HG02970 (cell line): Measurements from ENCODE around the gene MED4.

ENCODE experiments used
- ATAC-seq: cut with Tn5 transposase; IDR thresholded peaks from one replicate; pipeline ENCODE4 v1.9.1; 2021; ENCODE audit warnings: mild to moderate bottlenecking, moderate library complexity, moderate number of reproducible peaks; ENCODE audit not compliant: unreplicated experiment, low FRiP score

Gene MED4

GRCh38 chr13:48040049-48040448, 54.9 kb downstream of the MED4 start:
- ATAC-seq = no peak

- ATAC-seq = no peak
Observed at GRCh38 chr13:48038761-48039160, 56.1 kb downstream of the MED4 start.

GRCh38 chr13:48037346-48038173, 57.3 kb downstream of the MED4 start, which contains the start of gene NUDT15:
TSS of gene NUDT15 (plus strand) at chr13:48037726. CDS start at chr13:48037747, 21 bp downstream.
- peak; percentile 95 for ATAC-seq

- ATAC-seq = no peak
Observed at GRCh38 chr13:48029859-48030258, 65.0 kb downstream of the MED4 start.

GRCh38 chr13:48028066-48028465, 66.8 kb downstream of the MED4 start:
- no peak for ATAC-seq
